Stomach (tissue), 9 donors: ENCODE measurements around the gene NID2. TPM values are rescaled to one million over a fixed set of nuclear protein-coding genes. Genes with fewer than 3 reads are reported as not detected.
A peak's percentile ranks its signal among the peaks of the same experiment; 100 is the strongest.

Experiments
- DNase-seq, 2 donors: peaks; one replicate each; pipeline versions ENCODE4 v3.0.0 to v3.0.0-alpha.2; 2013 to 2019
- H3K27ac ChIP-seq, 5 donors: fragments of 200-600 bp in 4 of 5; sonication (generic) in 4 of 5; one replicate each; pipeline ENCODE4 v1.5.1; 2013 to 2019; ENCODE audit warnings: mild to moderate bottlenecking in 1 of 5, moderate library complexity in 1 of 5
- H3K27me3 ChIP-seq, 3 donors: fragments of 200-600 bp; sonication (generic); one replicate each; pipeline ENCODE4 v1.5.1; 2017 to 2019; ENCODE audit warnings: mixed run types in 1 of 3
- H3K36me3 ChIP-seq, 4 donors: fragments of 200-600 bp; sonication (generic); 1 replicate in 3 of 4; 2 replicates in 1 of 4; pipeline ENCODE4 v1.5.1; 2016 to 2019
- H3K4me1 ChIP-seq, 4 donors: fragments of 200-600 bp; sonication (generic); one replicate each; pipeline ENCODE4 v1.5.1; 2016 to 2019
- H3K4me3 ChIP-seq, 4 donors: fragments of 200-600 bp; sonication (generic) in 3 of 4; one replicate each; pipeline ENCODE4 v1.5.1; 2016 to 2019; ENCODE audit warnings: mild to moderate bottlenecking in 1 of 4
- H3K9me3 ChIP-seq, 4 donors: fragments of 200-600 bp; sonication (generic); one replicate each; pipeline ENCODE4 v1.5.1; 2016 to 2019
- EP300 ChIP-seq: sonication (generic); formaldehyde crosslinking; IDR thresholded peaks from one replicate; pipeline ENCODE4 v1.6.1; 2017; ENCODE audit warnings: antibody characterized with exemption
- POLR2A ChIP-seq, 4 donors: fragments of 450-650 bp; IDR thresholded peaks; one replicate each; pipeline ENCODE4 v1.6.1; 2016; ENCODE audit warnings: antibody characterized with exemption in 4 of 4, control low read depth in 2 of 4, mild to moderate bottlenecking in 1 of 4, moderate library complexity in 1 of 4
- POLR2AphosphoS5 ChIP-seq, 3 donors: sonication (generic); formaldehyde crosslinking; IDR thresholded peaks; one replicate each; pipeline ENCODE4 v1.6.1; 2016; ENCODE audit warnings: antibody characterized with exemption in 3 of 3
- WGBS, 5 donors: extraction: QIAGEN DNeasy Blood & Tissue Kit in 3 of 5; methylation state at CpG; one replicate each; pipeline versions ENCODE4 v1.1.5 to v1.1.7; 2013 to 2018; 5-methylcytosine and 5-hydroxymethylcytosine counted together
- intact Hi-C: fragments of 100-400 bp; cut with DNase I; formaldehyde crosslinking; loops from one replicate; pipeline ENCODE4 v1.15.1; 2023; ENCODE audit warnings: low total_unique reads
- polyA plus RNA-seq, 3 donors: library from polyadenylated mRNA; stranded (reverse); fragments of 200-250 nt; gene quantifications; one replicate each; pipeline ENCODE4 v1.2.3, GENCODE V29; 2013
- total RNA-seq, 5 donors: library from RNA; depleted of rRNA; stranded (reverse); fragments of >200 nt; gene quantifications; one replicate each; pipeline versions ENCODE4 v1.1.0 to v1.2.3, GENCODE V29; 2014 to 2016
- TF ChIP-seq, protein P1 (sequence below), 7 experiments: fragments of 450-650 bp in 4 of 7; fragments of 200-600 bp in 3 of 7; sonication (generic) in 3 of 7; IDR thresholded peaks; one replicate each; pipeline ENCODE4 v1.5.1; 2016 to 2019; ENCODE audit warnings: antibody characterized with exemption in 7 of 7, control low read depth in 2 of 7, mild to moderate bottlenecking in 1 of 7
- donor health status: healthy with polysubstance abuse.
- donor health status: Bipolar disorder and iron deficiency.
- donor health status: healthy.

Gene NID2
- total and polyA plus RNA-seq, 8 donors: 1.7 to 67.0 (median 14.2) TPM

DNA sequence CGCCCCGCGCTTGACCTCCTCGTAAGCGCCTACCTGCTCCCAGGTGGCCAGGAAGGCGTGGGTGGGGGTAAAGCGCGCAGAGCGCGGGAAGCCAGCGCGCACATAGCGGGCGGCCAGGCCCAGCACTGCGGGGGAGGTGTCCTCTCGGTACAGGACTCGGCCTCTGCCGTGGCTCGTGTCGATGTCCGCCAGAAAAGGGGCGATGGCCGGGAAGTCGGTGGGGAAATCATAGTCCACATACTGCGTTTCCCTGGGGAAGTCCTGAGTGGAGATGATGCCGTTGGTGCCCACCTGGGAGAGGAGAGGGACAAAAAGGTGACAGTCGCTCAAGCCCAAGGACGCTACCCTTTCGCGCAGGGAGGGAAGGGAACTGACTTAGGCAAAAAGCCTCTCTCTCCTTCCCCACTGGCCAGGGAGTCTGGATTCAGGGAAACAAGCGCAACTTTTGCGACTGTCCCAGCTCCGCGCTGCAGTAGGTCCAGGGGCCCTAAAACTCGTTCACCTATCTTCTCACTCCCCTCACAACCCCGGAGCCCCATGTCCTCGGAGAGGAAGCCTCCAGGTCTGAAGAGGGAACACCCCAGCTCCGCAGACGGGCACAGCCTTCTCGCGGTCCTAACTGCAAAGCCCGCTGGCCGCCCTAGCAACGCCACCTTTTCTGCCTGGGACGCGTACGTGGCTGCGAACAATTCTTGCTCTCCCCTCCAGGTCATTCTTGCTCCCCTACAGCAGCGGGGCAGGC, 815 bp downstream of the NID2 start:
- intact Hi-C loops: no loop called here
- 2 to 5% (median 3%) methylated on average over 38 to 49 of the region's 49 CpGs for WGBS, 5 donors
- H3K4me1 ChIP-seq: peaks cover 0 to 58% (median 35%) of the 10 kb centered on the region in 4 donors

DNA sequence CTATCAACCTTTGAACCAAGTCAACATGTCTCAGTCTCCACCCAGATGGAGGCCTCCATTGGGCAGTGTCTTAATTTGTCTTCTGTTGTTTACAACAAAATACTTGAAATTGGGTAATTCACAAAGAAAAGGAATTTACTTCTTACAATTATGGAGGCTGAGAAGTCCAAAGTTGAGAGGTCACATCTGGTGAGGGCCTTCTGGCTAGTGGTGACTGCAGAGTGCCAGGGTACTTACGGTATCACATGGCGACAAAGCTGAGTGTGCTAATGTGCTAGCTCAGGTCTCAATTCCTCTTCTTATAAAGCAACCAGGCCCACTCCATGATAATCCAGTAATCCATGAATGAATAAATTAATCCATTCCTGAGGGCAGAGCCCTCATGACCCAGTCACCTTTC, 4.7 kb downstream of the NID2 start:
- no peak overlapping the region for H3K4me3 ChIP-seq
- DNase-seq: no peak
- H3K36me3 ChIP-seq: no peaks in the 10 kb centered on the region
- no peaks in the 10 kb centered on the region for H3K9me3 ChIP-seq
- peaks cover 0 to 32% (median 19%) of the 10 kb centered on the region in 3 donors for H3K27me3 ChIP-seq
- peak overlapping the region in 2 of 5 donors; percentile 10 to 53 for H3K27ac ChIP-seq
- H3K4me1 ChIP-seq: peaks cover 6 to 75% (median 46%) of the 10 kb centered on the region in 4 donors
- TF ChIP-seq POLR2AphosphoS5 (IDR thresholded peaks at IDR 0.05): no peak
- no peak for TF ChIP-seq POLR2A (IDR thresholded peaks at IDR 0.05)
- no peak for TF ChIP-seq EP300
- TF ChIP-seq, protein P1, sequence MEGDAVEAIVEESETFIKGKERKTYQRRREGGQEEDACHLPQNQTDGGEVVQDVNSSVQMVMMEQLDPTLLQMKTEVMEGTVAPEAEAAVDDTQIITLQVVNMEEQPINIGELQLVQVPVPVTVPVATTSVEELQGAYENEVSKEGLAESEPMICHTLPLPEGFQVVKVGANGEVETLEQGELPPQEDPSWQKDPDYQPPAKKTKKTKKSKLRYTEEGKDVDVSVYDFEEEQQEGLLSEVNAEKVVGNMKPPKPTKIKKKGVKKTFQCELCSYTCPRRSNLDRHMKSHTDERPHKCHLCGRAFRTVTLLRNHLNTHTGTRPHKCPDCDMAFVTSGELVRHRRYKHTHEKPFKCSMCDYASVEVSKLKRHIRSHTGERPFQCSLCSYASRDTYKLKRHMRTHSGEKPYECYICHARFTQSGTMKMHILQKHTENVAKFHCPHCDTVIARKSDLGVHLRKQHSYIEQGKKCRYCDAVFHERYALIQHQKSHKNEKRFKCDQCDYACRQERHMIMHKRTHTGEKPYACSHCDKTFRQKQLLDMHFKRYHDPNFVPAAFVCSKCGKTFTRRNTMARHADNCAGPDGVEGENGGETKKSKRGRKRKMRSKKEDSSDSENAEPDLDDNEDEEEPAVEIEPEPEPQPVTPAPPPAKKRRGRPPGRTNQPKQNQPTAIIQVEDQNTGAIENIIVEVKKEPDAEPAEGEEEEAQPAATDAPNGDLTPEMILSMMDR (IDR thresholded peaks at IDR 0.05): no peak
- intact Hi-C loops: no loop called here
- WGBS, 5 donors: 81 to 100% (median 94%) methylated on average over 2 of the region's 2 CpGs

More for the DNA sequence above, 815 bp downstream of the NID2 start:
- TF ChIP-seq POLR2AphosphoS5 (IDR thresholded peaks at IDR 0.05) (no peak), POLR2A (IDR thresholded peaks at IDR 0.05) (no peak), EP300 (no peak)
- TF ChIP-seq, protein P1 (IDR thresholded peaks at IDR 0.05): no peak
- Histone ChIP-seq H3K9me3 (no peaks in the 10 kb centered on the region), H3K27me3 (peaks cover 0 to 64% (median 33%) of the 10 kb centered on the region in 3 donors), H3K27ac (peak overlapping the region; percentile 14 to 89 (median 84)), H3K36me3 (no peaks in the 10 kb centered on the region), H3K4me3 (peak overlapping the region; percentile 63 to 67 (median 64))
- DNase-seq: peak in 1 of 2 donors; percentile 62

DNA sequence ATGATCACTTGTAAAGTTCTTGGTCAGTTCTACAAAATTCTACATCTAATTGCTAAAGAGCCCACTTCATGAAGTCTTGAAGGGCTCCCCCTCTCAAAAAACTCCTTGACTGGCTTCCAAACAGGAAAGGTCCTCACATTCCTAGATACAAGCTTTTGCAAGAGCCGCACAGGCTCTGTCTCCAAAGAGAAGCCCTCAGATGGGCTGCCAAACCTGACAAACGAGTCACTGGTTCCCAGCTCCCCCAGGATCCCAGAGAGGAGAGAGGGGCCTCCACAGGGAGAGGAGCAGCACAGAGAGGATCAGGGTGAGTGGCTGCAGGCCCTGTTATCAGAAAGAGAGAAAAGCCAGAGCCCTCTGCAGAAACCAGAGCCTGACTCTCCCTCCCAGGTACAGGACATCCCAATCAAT, 5.8 kb downstream of the NID2 start:
- H3K36me3 ChIP-seq: no peaks in the 10 kb centered on the region
- intact Hi-C loops: no loop called here
- peak in 1 of 2 donors; percentile 63 for DNase-seq
- peaks cover 0 to 21% (median 8%) of the 10 kb centered on the region in 3 donors for H3K27me3 ChIP-seq
- no peak for TF ChIP-seq EP300
- 24 to 39% (median 29%) methylated on average over 2 of the region's 2 CpGs for WGBS, 5 donors
- H3K9me3 ChIP-seq: no peaks in the 10 kb centered on the region
- no peak overlapping the region for H3K4me3 ChIP-seq
- peak overlapping the region in 3 of 5 donors; percentile 4 to 53 (median 37) for H3K27ac ChIP-seq
- peaks cover 6 to 74% (median 38%) of the 10 kb centered on the region in 4 donors for H3K4me1 ChIP-seq

DNA sequence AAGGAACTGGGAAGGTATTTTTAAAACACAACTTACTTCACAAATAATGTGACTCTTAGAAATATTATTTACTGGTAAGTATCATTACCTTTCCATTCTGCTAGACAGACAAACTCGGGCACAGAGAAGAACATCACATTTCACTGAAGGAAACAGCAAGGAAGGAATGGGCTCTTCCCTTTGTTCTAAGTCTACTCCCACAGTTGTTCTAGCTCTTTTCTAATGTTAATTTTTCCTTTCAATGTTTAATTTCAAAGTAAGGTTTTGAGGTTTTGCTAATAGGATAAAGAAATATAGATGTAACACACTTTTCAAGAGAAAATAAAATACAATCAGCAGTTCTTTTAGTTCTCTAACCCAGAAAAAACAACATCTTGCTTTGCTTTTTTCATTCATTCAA, 7.0 kb downstream of the NID2 start:
- Histone ChIP-seq H3K36me3 (no peaks in the 10 kb centered on the region), H3K4me3 (no peak overlapping the region), H3K4me1 (peaks cover 0 to 64% (median 32%) of the 10 kb centered on the region in 4 donors), H3K9me3 (no peaks in the 10 kb centered on the region), H3K27ac (peak overlapping the region in 3 of 5 donors; percentile 34 to 53 (median 44)), H3K27me3 (peaks cover 0 to 9% (median 0%) of the 10 kb centered on the region in 3 donors)
- WGBS, 5 donors: 60 to 77% (median 73%) methylated on average over 1 of the region's 1 CpG
- intact Hi-C loops: no loop called here
- no peak for TF ChIP-seq POLR2A (IDR thresholded peaks at IDR 0.05)
- no peak for TF ChIP-seq EP300
- TF ChIP-seq, protein P1 (IDR thresholded peaks at IDR 0.05): no peak
- no peak for TF ChIP-seq POLR2AphosphoS5 (IDR thresholded peaks at IDR 0.05)
- DNase-seq: no peak
